ENCODE results near the gene ZMIZ1.

ZMIZ1 gene

GRCh38 chr10:79219322-79219957 is 150.7 kb downstream of the ZMIZ1 start:
- DNase-seq: no peak

GRCh38 chr10:79220307-79220706 is 151.5 kb downstream of the ZMIZ1 start:
- DNase-seq: no peak

- no peak for DNase-seq
These were observed 152.6 kb downstream of the ZMIZ1 start for GRCh38 chr10:79221110-79222051.

GRCh38 chr10:79222186-79222585 is 153.4 kb downstream of the ZMIZ1 start:
- DNase-seq: no peak

GRCh38 chr10:79223091-79224048 is 154.6 kb downstream of the ZMIZ1 start:
- no peak for DNase-seq

GRCh38 chr10:79224263-79224949 is 155.6 kb downstream of the ZMIZ1 start:
- DNase-seq: no peak

- no peak for DNase-seq
These were observed 156.2 kb downstream of the ZMIZ1 start for GRCh38 chr10:79224992-79225391.

- DNase-seq: no peak
These were observed 157.9 kb downstream of the ZMIZ1 start for GRCh38 chr10:79226391-79227245.

GRCh38 chr10:79229071-79229541 is 160.3 kb downstream of the ZMIZ1 start:
- DNase-seq: no peak

- no peak for DNase-seq
These were observed 161.1 kb downstream of the ZMIZ1 start for GRCh38 chr10:79229830-79230327.

GRCh38 chr10:79230328-79230830 is 161.6 kb downstream of the ZMIZ1 start:
- no peak for DNase-seq

- DNase-seq: no peak
These were observed 162.1 kb downstream of the ZMIZ1 start for GRCh38 chr10:79230850-79231249.

- no peak for DNase-seq
These were observed 163.1 kb downstream of the ZMIZ1 start for GRCh38 chr10:79231908-79232307.

GRCh38 chr10:79232864-79233263 is 164.1 kb downstream of the ZMIZ1 start:
- DNase-seq: no peak

GRCh38 chr10:79234391-79235315 is 165.9 kb downstream of the ZMIZ1 start:
- DNase-seq: no peak

GRCh38 chr10:79235765-79236432 is 167.1 kb downstream of the ZMIZ1 start:
- no peak for DNase-seq

GRCh38 chr10:79236433-79236765 is 167.6 kb downstream of the ZMIZ1 start:
- no peak for DNase-seq

- DNase-seq: no peak
These were observed 168.8 kb downstream of the ZMIZ1 start for GRCh38 chr10:79237454-79238157.

- DNase-seq: no peak
These were observed 169.4 kb downstream of the ZMIZ1 start for GRCh38 chr10:79238158-79238520.
